Hepatic stellate cell (primary cell): ENCODE measurements around the gene COL4A1.
A peak's percentile ranks its signal among the peaks of the same experiment; 100 is the strongest.
"Not testable (repeated sequence)": the region's sequence is repeated elsewhere in the genome, so short reads cannot be mapped to it uniquely, and the experiment has no call there.

Experiments
- DNase-seq: peaks from one replicate; pipeline ENCODE4 v3.0.0; 2011; ENCODE audit warnings: low spot score

Gene COL4A1

GRCh38 chr13:110323172-110323891, 16.4 kb upstream of the COL4A1 start:
- peak; percentile 84 for DNase-seq

- DNase-seq, result no peak
Measured at GRCh38 chr13:110322828-110323171, 15.8 kb upstream of the COL4A1 start.

DNA sequence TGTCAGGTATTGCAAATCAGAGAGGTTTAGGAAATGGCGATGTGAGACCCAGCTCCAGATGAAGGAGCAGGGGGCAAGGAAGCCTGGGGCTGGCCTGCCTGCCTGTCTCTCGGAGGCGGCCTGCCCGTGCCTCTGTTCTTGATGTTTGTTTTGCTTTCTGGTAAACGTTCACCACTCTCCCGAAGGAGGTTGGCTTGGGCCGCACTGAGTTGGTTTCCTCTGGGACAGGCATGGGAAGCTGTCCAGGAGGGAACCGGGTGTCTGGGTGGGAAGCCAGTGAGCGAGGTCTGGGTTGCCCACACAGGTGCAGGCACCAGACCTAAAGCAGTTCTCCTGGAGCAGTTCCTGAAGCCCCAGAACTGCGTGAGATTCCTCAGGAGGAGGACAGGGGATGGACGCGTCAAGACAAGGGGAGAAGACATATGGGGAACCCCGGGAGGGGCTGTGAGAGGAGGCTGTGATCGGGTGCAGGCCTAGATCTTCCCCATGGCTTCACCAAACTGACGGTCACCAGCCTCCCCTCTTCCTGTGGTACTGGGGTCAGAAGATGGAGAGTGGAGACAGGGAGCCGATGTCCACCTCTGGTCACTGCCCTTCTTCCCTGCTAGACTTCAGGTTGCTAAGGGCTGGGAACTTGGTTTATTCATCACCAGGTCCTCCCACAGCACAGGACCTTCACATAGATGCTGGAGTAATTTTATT, 15.3 kb upstream of the COL4A1 start:
- no peak for DNase-seq

DNA sequence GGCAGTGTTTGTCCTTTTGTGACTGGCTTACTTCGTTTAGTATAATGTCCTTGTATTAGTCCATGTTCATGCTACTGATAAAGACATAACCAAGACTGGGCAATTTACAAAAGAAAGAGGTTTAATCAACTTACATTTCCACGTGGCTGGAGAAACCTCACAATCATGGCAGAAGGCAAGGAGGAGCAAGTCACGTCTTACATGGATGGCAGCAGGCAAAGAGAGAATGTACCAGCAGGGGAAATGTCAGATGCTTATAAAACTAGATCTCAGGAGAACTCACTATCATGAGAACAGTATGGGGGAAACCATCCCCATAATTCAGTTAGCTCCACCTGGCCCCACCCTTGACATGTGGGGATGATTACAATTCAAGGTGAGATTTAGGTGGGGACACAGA, 14.6 kb upstream of the COL4A1 start:
- not testable (repeated sequence) for DNase-seq

DNA sequence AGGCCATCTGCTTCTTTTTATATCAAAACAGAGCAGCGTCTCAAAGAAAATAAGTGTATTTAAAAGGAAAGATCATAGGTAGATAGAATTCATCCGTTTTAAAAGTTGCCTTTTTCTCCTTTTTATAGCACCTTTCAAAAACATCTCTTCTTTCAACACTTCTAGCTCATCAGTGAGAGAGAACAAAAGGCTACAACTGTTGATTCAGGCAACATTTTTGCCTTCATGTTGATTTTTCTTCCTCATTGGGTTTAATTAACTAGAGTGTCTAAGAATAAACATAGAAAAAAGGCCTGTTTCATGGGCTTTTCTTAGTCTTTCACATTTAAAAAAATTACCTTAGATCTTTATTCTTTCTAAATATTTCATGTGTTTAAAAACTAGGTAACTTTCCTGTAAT, 13.7 kb upstream of the COL4A1 start:
- DNase-seq, result no peak

GRCh38 chr13:110319774-110320509, 13.0 kb upstream of the COL4A1 start:
- DNase-seq, result no peak

GRCh38 chr13:110319397-110319773, 12.4 kb upstream of the COL4A1 start:
- no peak for DNase-seq

GRCh38 chr13:110318920-110319319, 12.0 kb upstream of the COL4A1 start:
- no peak for DNase-seq

- no peak for DNase-seq
Measured at GRCh38 chr13:110317496-110318195, 10.7 kb upstream of the COL4A1 start.

DNA sequence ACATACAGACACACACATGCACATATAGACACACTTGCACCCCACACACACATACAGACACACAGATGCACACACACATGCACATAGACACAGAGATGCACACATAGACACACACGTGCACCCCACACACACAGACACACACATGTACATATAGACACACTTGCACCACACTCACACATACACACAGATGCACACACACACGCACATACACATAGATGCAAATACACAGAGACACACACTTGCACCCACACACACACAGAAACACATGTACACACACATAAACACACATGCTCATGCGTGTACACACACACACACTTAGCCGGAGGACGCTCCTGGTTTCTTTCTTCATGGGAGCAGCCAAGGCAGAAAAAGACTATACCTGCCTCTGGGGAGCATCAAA, 10.1 kb upstream of the COL4A1 start:
- DNase-seq, result no peak

- DNase-seq, result no peak
Measured at GRCh38 chr13:110316196-110316595, 9.2 kb upstream of the COL4A1 start.

- no peak for DNase-seq
Measured at GRCh38 chr13:110314516-110315245, 7.7 kb upstream of the COL4A1 start.

DNA sequence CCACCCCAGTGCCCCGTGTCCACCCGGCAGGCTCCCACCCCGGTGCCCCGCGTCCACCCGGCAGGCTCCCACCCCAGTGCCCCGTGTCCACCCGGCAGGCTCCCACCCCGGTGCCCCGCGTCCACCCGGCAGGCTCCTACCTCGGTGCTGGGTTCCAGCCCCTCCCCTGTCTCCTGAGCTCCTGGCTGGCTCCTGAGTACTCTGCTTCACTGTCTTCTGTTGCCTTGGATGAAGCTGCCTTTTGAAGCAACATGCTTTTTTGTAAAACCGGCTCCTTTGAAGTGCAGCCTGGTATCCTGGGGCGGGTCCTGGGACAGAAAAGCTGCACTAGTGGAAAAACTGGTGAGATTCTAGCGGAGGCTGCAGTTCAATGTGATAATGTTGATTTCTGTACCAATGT, 6.8 kb upstream of the COL4A1 start:
- DNase-seq, result not testable (repeated sequence)

DNA sequence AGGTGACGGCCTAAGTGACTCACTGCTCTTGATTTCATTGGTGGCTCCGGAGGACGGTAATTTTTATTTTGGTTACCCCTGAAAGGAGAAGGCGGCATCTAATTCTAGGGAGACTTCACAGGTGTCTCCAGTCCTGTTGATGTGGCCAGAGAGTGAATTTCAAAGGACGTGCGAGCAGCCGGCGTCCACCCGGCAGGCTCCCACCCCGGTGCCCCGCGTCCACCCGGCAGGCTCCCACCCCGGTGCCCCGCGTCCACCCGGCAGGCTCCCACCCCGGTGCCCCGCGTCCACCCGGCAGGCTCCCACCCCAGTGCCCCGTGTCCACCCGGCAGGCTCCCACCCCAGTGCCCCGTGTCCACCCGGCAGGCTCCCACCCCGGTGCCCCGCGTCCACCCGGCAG, 6.3 kb upstream of the COL4A1 start:
- DNase-seq, result not testable (repeated sequence)

- DNase-seq, result peak; percentile 77
Measured at GRCh38 chr13:110312339-110313031, 5.5 kb upstream of the COL4A1 start.

- DNase-seq, result no peak
Measured at GRCh38 chr13:110311443-110312338, 4.7 kb upstream of the COL4A1 start.

GRCh38 chr13:110310541-110311442, 3.8 kb upstream of the COL4A1 start:
- no peak for DNase-seq

GRCh38 chr13:110309661-110310524, 2.9 kb upstream of the COL4A1 start:
- no peak for DNase-seq
